Measurements from ENCODE around the gene MYOM1. TPM values are rescaled to one million over a fixed set of nuclear protein-coding genes. Genes with fewer than 3 reads are reported as not detected.

MYOM1 gene
- total RNA-seq, 2 experiments from 2014 or later: 0.40 to 0.41 TPM

DNA sequence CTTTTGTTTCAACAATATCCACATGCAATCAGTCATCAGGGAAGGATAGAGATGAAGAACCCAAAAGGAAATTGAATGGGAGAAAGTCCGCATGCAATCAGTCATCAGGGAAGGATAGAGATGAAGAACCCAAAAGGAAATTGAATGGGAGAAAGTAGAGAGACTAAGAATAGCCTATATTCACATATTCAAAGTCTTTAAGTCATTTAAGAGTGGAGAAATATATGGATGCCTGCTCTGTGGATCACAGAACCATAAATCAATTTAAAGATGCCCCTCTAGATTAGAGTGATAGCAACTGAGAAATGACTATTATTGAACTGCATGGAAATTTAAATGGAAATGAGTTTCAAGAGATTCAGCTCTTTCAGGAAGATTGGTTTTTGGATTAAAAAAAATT, 116.8 kb downstream of the MYOM1 start:
- no peaks in the 10 kb centered on the region for H3K9me3 Mint-ChIP-seq

DNA sequence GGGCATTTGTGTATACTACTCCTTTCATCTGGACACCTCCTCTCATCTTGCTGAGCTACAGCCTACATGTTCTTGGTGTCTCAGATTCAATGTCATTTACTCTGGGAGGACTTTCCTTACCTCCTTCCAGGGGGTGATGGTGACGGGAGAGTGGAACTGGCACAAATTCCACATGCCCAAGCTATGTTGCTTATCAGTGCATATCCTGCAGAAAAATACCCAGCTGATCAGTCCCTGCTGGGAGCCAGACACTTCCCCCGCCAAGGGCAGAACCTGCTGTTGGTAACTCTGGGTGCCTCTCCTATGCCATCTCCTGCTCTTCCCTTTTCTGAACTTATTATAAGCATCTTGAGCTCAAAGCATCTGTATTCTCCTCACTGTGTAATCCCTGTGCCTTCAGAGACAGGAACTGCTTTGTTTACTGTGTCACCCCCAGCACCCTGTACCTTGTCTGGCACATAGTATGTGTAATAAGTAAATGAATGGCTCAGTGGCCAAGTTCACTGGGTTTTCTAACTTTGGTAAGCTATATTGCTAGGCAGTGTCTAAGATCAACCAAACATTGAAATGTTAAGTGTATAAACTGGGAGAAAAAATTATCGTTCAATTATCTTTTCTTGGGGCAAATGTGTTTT, 119.2 kb downstream of the MYOM1 start:
- Mint-ChIP-seq H3K27ac (no peak overlapping the region), H3K36me3 (ENCODE audit: low read depth) (no peaks in the 10 kb centered on the region), H3K27me3 (ENCODE audit: low read depth) (no peaks in the 10 kb centered on the region), H3K4me3 (no peak overlapping the region), H3K4me1 (ENCODE audit: low read depth) (peaks cover 14% of the 10 kb centered on the region), H3K9me3 (no peaks in the 10 kb centered on the region)
- intact Hi-C loops (cut with micrococcal nuclease): no loop called here
- DNase-seq: no peak
- CTCF ChIA-PET: interaction anchor here (0.6 to 1.0 kb wide), 3 partner anchors 11 to 29 kb away, joined by 3 read pairs; no protein-coding TSS in a partner anchor

More for the DNA sequence above, 116.8 kb downstream of the MYOM1 start:
- intact Hi-C loops (cut with micrococcal nuclease): no loop called here
- Mint-ChIP-seq H3K36me3 (ENCODE audit: low read depth) (no peaks in the 10 kb centered on the region), H3K27me3 (ENCODE audit: low read depth) (no peaks in the 10 kb centered on the region), H3K4me1 (ENCODE audit: low read depth) (peaks cover 2% of the 10 kb centered on the region), H3K4me3 (no peak overlapping the region), H3K27ac (no peak overlapping the region)
- DNase-seq: no peak
- CTCF ChIA-PET: interaction anchor here (1.1 to 1.8 kb wide), 2 partner anchors 26 to 108 kb away, joined by 3 to 4 read pairs; no protein-coding TSS in a partner anchor

DNA sequence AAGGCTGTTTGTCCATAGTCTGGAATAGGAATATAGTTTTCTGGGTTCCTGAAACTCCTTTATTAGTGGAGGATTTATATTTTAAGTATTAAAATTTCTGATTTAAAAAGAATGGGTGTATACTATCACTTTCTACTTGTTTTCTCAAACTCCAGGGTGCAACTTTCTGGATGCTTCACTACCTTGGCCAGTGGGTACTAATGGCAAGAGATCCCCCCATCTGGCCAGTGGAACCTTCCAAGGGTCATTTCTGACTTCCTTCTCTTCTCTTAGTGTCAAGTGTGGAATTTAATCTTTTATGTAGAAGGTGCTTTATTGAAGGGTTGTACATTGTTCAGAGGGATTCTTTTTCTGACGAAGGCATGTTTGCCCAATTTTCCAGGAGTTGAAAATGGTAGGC, 120.4 kb downstream of the MYOM1 start:
- CTCF ChIA-PET: no interaction called here
- H3K27me3 Mint-ChIP-seq (ENCODE audit: low read depth): no peaks in the 10 kb centered on the region
- no peaks in the 10 kb centered on the region for H3K9me3 Mint-ChIP-seq
- H3K4me1 Mint-ChIP-seq (ENCODE audit: low read depth): peaks cover 14% of the 10 kb centered on the region
- no peaks in the 10 kb centered on the region for H3K36me3 Mint-ChIP-seq (ENCODE audit: low read depth)
- no peak for DNase-seq
- no peak overlapping the region for H3K27ac Mint-ChIP-seq
- intact Hi-C loops (cut with micrococcal nuclease): no loop called here
- no peak overlapping the region for H3K4me3 Mint-ChIP-seq

DNA sequence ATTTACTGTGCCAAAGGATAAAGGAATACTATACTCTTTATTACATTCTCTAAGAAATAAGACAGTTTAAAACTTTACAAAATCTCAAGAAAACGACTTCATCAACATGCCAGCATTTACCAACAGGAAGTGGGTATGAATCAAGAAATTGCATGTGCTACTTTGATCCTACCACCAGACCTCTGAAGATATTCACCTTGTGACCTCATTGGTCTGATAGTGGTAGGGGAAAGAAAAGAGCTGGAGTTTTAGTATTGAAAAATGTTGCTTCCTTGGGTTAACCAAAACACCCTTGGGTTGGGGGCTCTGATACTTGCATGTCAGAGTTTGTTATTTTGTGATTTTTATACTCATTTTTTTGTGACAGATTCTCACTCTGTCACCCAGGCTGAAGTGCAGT, 122.7 kb downstream of the MYOM1 start:
- H3K27ac Mint-ChIP-seq: no peak overlapping the region
- CTCF ChIA-PET: interaction anchor here (0.9 to 2.3 kb wide), 4 partner anchors 10 to 37 kb away, joined by 3 to 11 read pairs (median 6); no protein-coding TSS in a partner anchor
- no peak overlapping the region for H3K4me3 Mint-ChIP-seq
- H3K4me1 Mint-ChIP-seq (ENCODE audit: low read depth): peaks cover 14% of the 10 kb centered on the region
- no peaks in the 10 kb centered on the region for H3K36me3 Mint-ChIP-seq (ENCODE audit: low read depth)
- no peaks in the 10 kb centered on the region for H3K27me3 Mint-ChIP-seq (ENCODE audit: low read depth)
- intact Hi-C loops (cut with micrococcal nuclease): no loop called here
- DNase-seq: no peak
- no peaks in the 10 kb centered on the region for H3K9me3 Mint-ChIP-seq

DNA sequence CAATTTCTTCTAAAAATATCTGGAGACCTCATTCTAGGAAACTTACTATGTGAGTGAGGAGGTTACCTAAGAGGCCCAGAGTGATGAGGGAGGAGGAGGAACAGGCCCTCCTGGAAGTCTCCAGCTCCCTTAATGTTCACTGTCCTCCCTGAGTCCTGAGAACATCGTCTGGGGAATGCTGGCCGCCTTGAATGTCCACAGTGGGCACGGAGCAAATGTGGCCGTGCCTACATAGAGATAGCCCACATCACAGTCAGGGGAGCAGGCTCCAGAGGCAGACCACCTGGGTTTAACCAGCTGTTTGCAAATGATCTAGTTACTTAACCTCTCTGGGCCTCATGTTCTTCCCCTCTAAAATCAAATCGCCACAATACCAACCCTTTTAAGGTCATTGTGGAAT, 123.8 kb downstream of the MYOM1 start:
- Mint-ChIP-seq H3K4me1 (ENCODE audit: low read depth) (peaks cover 14% of the 10 kb centered on the region), H3K4me3 (no peak overlapping the region), H3K36me3 (ENCODE audit: low read depth) (no peaks in the 10 kb centered on the region), H3K27me3 (ENCODE audit: low read depth) (no peaks in the 10 kb centered on the region), H3K27ac (no peak overlapping the region), H3K9me3 (no peaks in the 10 kb centered on the region)
- no peak for DNase-seq
- CTCF ChIA-PET: interaction anchor here (1.3 kb wide), 1 partner anchor 33 kb away, joined by 3 read pairs; no protein-coding TSS in a partner anchor
- intact Hi-C loops (cut with micrococcal nuclease): loop anchor here (2.0 kb wide), 1 partner anchor 17 kb away; no protein-coding TSS in a partner anchor

DNA sequence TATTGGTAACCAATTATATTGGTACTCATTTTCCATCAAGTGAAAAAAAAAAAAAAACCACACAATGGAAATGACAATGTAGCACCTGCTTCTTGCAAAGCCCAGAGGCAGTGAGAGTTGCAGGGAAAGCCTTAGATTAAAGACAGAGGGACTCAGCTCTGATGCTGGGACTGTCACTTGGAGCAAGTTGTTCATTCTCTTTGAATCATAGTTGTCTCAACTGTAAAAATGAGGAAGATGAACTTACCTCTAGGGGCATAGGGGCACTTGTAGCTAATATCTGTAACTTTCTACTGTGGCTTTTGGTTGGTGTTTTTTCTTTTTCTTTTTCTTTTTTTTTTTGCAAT, 125.5 kb downstream of the MYOM1 start:
- Mint-ChIP-seq H3K4me3 (no peak overlapping the region), H3K4me1 (ENCODE audit: low read depth) (peaks cover 14% of the 10 kb centered on the region), H3K9me3 (no peaks in the 10 kb centered on the region), H3K27ac (no peak overlapping the region), H3K27me3 (ENCODE audit: low read depth) (no peaks in the 10 kb centered on the region), H3K36me3 (ENCODE audit: low read depth) (no peaks in the 10 kb centered on the region)
- CTCF ChIA-PET: interaction anchor here (0.7 kb wide), 1 partner anchor 161 kb away, joined by 5 read pairs; no protein-coding TSS in a partner anchor
- intact Hi-C loops (cut with micrococcal nuclease): loop anchor here (2.0 kb wide), 1 partner anchor 16 kb away; no protein-coding TSS in a partner anchor
- DNase-seq: no peak

DNA sequence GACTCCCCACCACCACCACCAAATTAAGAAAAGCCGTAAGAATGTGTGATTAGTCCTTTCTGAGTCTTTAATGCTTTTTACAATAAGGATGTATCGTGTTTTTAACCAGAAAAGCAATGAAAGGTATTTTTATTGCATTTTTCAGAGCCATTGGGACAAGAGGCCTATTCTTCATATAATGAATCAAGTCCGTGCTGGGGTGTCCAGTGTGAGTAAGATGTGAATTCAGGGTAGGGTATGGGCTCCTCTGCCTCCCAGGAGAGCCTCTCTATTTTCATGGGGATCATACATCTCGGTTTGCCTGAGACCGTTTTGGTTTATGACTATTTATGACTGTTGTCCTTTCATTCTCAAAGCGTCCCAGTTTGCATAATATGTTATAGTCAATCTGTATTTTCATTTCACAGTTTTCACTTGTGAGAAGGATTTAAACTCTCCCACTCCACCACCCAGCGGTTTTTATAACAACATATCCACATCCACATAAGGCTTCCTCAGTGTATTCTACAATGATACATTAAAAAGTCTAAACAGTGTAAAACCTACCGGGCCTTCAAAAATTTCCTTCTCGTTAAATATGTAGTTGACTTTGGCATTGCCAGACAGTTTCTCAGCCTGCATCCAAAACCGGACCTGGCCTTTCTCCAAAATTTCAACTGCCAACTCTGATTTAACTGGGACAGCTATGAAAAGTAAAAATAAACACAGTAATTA, 126.0 kb downstream of the MYOM1 start:
- intact Hi-C loops (cut with micrococcal nuclease): loop anchor here (2.0 kb wide), 1 partner anchor 15 kb away; no protein-coding TSS in a partner anchor
- Mint-ChIP-seq H3K4me1 (ENCODE audit: low read depth) (peaks cover 16% of the 10 kb centered on the region), H3K27ac (no peak overlapping the region), H3K9me3 (no peaks in the 10 kb centered on the region), H3K36me3 (ENCODE audit: low read depth) (no peaks in the 10 kb centered on the region), H3K27me3 (ENCODE audit: low read depth) (no peaks in the 10 kb centered on the region), H3K4me3 (no peak overlapping the region)
- CTCF ChIA-PET: interaction anchor here (0.7 kb wide), 1 partner anchor 161 kb away, joined by 5 read pairs; no protein-coding TSS in a partner anchor
- no peak for DNase-seq

DNA sequence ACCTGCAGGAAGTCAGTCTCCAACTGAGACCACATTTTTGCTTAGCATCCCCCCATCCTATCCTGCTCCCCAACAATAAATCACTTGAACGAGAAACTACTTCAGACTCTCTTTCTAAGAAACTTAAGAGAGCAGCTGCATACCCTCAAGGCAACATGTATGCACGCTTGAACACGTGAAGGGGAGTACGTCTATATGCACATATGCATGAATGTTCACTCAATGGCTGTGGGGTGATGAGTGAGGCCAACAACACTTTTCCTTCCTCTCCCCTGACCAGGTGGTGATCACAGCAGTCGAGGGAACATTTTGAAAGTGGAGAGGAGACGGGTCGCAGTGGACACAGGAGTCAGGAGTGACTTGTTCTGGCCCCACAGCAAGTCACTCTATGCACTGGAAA, 127.0 kb downstream of the MYOM1 start:
- intact Hi-C loops (cut with micrococcal nuclease): no loop called here
- Mint-ChIP-seq H3K36me3 (ENCODE audit: low read depth) (no peaks in the 10 kb centered on the region), H3K4me3 (no peak overlapping the region), H3K27ac (no peak overlapping the region), H3K27me3 (ENCODE audit: low read depth) (no peaks in the 10 kb centered on the region), H3K9me3 (no peaks in the 10 kb centered on the region), H3K4me1 (ENCODE audit: low read depth) (peaks cover 23% of the 10 kb centered on the region)
- no peak for DNase-seq
- CTCF ChIA-PET: no interaction called here

DNA sequence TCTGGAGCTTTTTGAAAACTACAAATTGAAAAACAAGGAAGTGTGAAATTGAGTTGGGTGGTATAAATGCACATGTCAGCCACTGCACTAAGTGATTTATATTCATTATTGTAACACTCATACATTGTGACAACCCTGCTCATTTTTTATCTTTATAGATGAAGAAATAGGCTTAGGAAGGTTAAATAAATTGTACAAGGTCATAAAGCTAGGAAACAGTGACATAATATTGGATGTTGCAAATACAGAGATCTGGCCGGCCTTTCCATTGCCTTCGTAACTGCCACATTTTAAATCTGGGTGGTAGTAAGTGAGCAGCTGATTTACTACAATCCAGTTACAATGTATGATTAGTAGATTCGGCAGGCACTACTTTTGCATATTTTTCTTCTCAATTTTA, 130.2 kb downstream of the MYOM1 start:
- Mint-ChIP-seq H3K27ac (no peak overlapping the region), H3K9me3 (no peaks in the 10 kb centered on the region), H3K4me1 (ENCODE audit: low read depth) (peaks cover 15% of the 10 kb centered on the region), H3K27me3 (ENCODE audit: low read depth) (no peaks in the 10 kb centered on the region), H3K4me3 (no peak overlapping the region), H3K36me3 (ENCODE audit: low read depth) (no peaks in the 10 kb centered on the region)
- CTCF ChIA-PET: interaction anchor here (0.7 to 3.2 kb wide), 8 partner anchors 8 to 104 kb away, joined by 3 to 15 read pairs (median 3); no protein-coding TSS in a partner anchor
- intact Hi-C loops (cut with micrococcal nuclease): no loop called here
- no peak for DNase-seq

DNA sequence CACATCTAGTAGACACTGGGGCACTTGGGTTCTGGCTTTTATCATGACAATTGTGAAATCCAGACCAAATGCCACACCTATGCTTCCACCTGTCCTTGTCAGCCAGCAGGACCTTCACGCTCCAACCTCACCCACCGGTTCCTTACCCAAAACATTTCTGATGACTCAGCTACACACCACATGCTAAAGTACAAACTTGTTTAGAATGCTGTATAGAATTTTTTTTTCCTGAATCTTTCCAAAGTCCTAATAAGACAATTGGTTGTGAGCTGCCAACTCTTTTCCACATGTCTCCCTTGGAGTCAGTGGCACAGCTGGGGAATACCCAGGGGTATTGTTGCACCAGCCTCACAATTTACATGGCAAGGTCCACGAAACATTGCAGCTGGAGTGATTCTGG, 131.3 kb downstream of the MYOM1 start:
- intact Hi-C loops (cut with micrococcal nuclease): no loop called here
- Mint-ChIP-seq H3K36me3 (ENCODE audit: low read depth) (no peaks in the 10 kb centered on the region), H3K27me3 (ENCODE audit: low read depth) (no peaks in the 10 kb centered on the region), H3K27ac (no peak overlapping the region), H3K9me3 (no peaks in the 10 kb centered on the region), H3K4me1 (ENCODE audit: low read depth) (peaks cover 15% of the 10 kb centered on the region), H3K4me3 (no peak overlapping the region)
- CTCF ChIA-PET: interaction anchor here (0.5 to 3.2 kb wide), 7 partner anchors 12 to 207 kb away, joined by 3 to 15 read pairs (median 3); no protein-coding TSS in a partner anchor
- no peak for DNase-seq

DNA sequence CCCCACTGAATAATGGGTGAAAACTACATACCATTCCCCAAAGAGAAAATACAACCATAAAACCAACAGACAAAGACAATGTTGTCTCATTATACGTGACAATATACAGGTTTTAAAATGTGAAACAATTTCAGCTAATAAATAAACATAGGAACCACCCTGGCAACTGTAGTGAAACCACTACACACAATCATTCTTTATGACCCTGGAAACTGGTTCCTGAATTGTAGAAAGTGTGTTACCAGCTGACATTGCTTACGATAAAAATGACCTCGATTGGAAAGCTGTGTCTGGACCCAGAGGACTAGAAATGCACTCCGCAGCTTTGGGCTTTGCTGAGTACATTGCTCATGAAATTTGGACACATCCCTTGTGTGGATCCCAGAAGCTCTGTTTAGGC, 132.9 kb downstream of the MYOM1 start:
- no peaks in the 10 kb centered on the region for H3K27me3 Mint-ChIP-seq (ENCODE audit: low read depth)
- H3K4me1 Mint-ChIP-seq (ENCODE audit: low read depth): peaks cover 15% of the 10 kb centered on the region
- DNase-seq: no peak
- CTCF ChIA-PET: interaction anchor here (0.5 to 2.1 kb wide), 4 partner anchors 10 to 139 kb away, joined by 3 to 9 read pairs (median 3); no protein-coding TSS in a partner anchor
- intact Hi-C loops (cut with micrococcal nuclease): no loop called here
- no peaks in the 10 kb centered on the region for H3K36me3 Mint-ChIP-seq (ENCODE audit: low read depth)
- no peak overlapping the region for H3K27ac Mint-ChIP-seq
- no peaks in the 10 kb centered on the region for H3K9me3 Mint-ChIP-seq
- no peak overlapping the region for H3K4me3 Mint-ChIP-seq

DNA sequence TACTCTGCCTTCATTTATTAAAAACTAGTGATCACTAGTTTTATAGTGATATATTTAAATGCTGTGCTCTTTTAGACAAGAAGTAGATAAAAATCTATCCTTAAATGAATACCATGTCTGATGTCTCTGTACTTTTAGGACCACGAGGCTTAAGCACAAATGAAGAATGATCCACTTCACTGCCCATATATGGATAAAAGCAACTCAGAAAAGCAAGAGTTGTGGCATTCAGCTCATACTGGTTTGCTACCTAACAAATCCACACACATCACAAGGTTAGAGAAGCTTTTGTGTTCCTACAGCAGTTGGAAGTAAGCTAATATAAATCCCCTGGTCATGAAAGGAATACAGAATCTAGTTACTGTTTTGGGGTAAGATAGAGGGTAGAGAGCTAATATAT, 134.2 kb downstream of the MYOM1 start:
- no peak for DNase-seq
- no peaks in the 10 kb centered on the region for H3K9me3 Mint-ChIP-seq
- H3K27ac Mint-ChIP-seq: no peak overlapping the region
- H3K36me3 Mint-ChIP-seq (ENCODE audit: low read depth): no peaks in the 10 kb centered on the region
- H3K4me1 Mint-ChIP-seq (ENCODE audit: low read depth): peaks cover 15% of the 10 kb centered on the region
- CTCF ChIA-PET: interaction anchor here (1.4 to 1.5 kb wide), 2 partner anchors 23 to 44 kb away, joined by 3 to 6 read pairs; no protein-coding TSS in a partner anchor
- no peak overlapping the region for H3K4me3 Mint-ChIP-seq
- H3K27me3 Mint-ChIP-seq (ENCODE audit: low read depth): no peaks in the 10 kb centered on the region
- intact Hi-C loops (cut with micrococcal nuclease): no loop called here
